Endothelial cell of umbilical vein (primary cell): ENCODE data around the gene UVSSA. TPM values are rescaled to one million over a fixed set of nuclear protein-coding genes. Genes with fewer than 3 reads are reported as not detected.
"Not testable (repeated sequence)": the region's sequence is repeated elsewhere in the genome, so short reads cannot be mapped to it uniquely, and the experiment has no call there.

Experiments used
- BruUV-seq: library from RNA; stranded (reverse); fragments of 400-500 nt; replicated peaks from 2 replicates; lab custom pipeline; 2021; lab: Mats Ljungman, UMichigan
- CTCF ChIA-PET: fragments of 300-600, 350-600 bp; sonication (Branson Sonifier 250); formaldehyde crosslinking; loops from one replicate; lab custom pipeline; 2021; ENCODE audit warnings: antibody characterized with exemption, inconsistent platforms; lab: Charles Lee
- POLR2A ChIA-PET: fragments of 300-600, 350-600 bp; sonication (Branson Sonifier 250); formaldehyde crosslinking; loops from one replicate; lab custom pipeline; 2021; ENCODE audit warnings: antibody characterized with exemption, inconsistent platforms; lab: Charles Lee
- DNase-seq: peaks from one replicate; pipeline ENCODE4 v3.0.0-alpha.2; 2011; ENCODE audit warnings: low read depth, low spot score
- FAIRE-seq: peaks from 2 replicates; lab custom pipeline; 2011; peaks lifted over from hg19 to GRCh38; lab: Jason Lieb, UNC
- H2AFZ ChIP-seq: 2 replicates; pipeline ENCODE4 v1.6.0; 2012; ENCODE audit warnings: low read depth, low read length, control low read depth, inconsistent platforms
- H3K27ac ChIP-seq: 2 replicates; pipeline ENCODE4 v1.5.1; 2011; ENCODE audit warnings: low read depth, mild to moderate bottlenecking, control low read depth, low read length, moderate library complexity; ENCODE audit not compliant: insufficient read depth
- H3K27me3 ChIP-seq, 2 experiments: 2 replicates each; pipeline versions ENCODE4 v1.6.0 to v1.6.1; 2011; ENCODE audit warnings: low read length in 2 of 2, mixed read lengths in 1 of 2; ENCODE audit not compliant: control insufficient read depth in 2 of 2, insufficient read depth in 2 of 2
- H3K36me3 ChIP-seq, 2 experiments: 2 replicates in 1 of 2; 3 replicates in 1 of 2; pipeline ENCODE4 v1.5.1; 2011; ENCODE audit warnings: low read length in 2 of 2, mild to moderate bottlenecking in 1 of 2, moderate library complexity in 1 of 2; ENCODE audit not compliant: control insufficient read depth in 2 of 2, insufficient read depth in 2 of 2; ENCODE audit errors: extremely low read depth in 1 of 2
- H3K4me1 ChIP-seq: 3 replicates; pipeline ENCODE4 v1.5.1; 2011; ENCODE audit warnings: mild to moderate bottlenecking, low read length; ENCODE audit not compliant: control insufficient read depth, insufficient read depth; ENCODE audit errors: extremely low read depth
- H3K4me2 ChIP-seq: 2 replicates; pipeline ENCODE4 v1.6.1; 2011; ENCODE audit warnings: low read length, control low read depth, mixed read lengths; ENCODE audit not compliant: insufficient read depth
- H3K4me3 ChIP-seq, 3 experiments: fragments of 200-600 bp in 1 of 3; sonication (generic), shearing (Covaris generic) in 1 of 3; replicated peaks in 1 of 3; 2 replicates each; pipeline ENCODE4 v1.5.1; 2011 to 2016; ENCODE audit warnings: control low read depth in 3 of 3, low read length in 3 of 3, mild to moderate bottlenecking in 2 of 3, inconsistent platforms in 1 of 3, low read depth in 1 of 3, moderate library complexity in 1 of 3; ENCODE audit not compliant: insufficient read depth in 1 of 3
- H3K79me2 ChIP-seq: 2 replicates; pipeline ENCODE4 v1.6.0; 2012; ENCODE audit warnings: low read length, inconsistent platforms; ENCODE audit not compliant: control insufficient read depth, insufficient read depth
- H3K9ac ChIP-seq: replicated peaks from 2 replicates; pipeline ENCODE3; 2011; ENCODE audit warnings: low read length, control low read depth; ENCODE audit not compliant: insufficient read depth; ENCODE audit errors: extremely low read depth
- H3K9me1 ChIP-seq: replicated peaks from 3 replicates; pipeline ENCODE4 v1.6.0; 2011; ENCODE audit warnings: mild to moderate bottlenecking, low read length; ENCODE audit not compliant: control insufficient read depth, insufficient read depth; ENCODE audit errors: extremely low read depth
- H3K9me3 ChIP-seq: replicated peaks from 2 replicates; pipeline ENCODE4 v1.5.1; 2012; ENCODE audit warnings: low read length, inconsistent platforms; ENCODE audit not compliant: control insufficient read depth, insufficient read depth
- H4K20me1 ChIP-seq: replicated peaks from 2 replicates; pipeline ENCODE3; 2011; ENCODE audit warnings: mild to moderate bottlenecking, low read length; ENCODE audit not compliant: control insufficient read depth, insufficient read depth; ENCODE audit errors: extremely low read depth
- CTCF ChIP-seq, 2 donors: IDR thresholded peaks; 1 replicate in 1 of 2; 2 replicates in 1 of 2; pipeline ENCODE4 v1.5.1; 2011; ENCODE audit warnings: low read length in 2 of 2, mild to moderate bottlenecking in 2 of 2, moderate library complexity in 2 of 2, control low read depth in 1 of 2, inconsistent platforms in 1 of 2, low read depth in 1 of 2; ENCODE audit not compliant: insufficient read depth in 1 of 2; ENCODE audit errors: extremely low read depth in 1 of 2
- POLR2A ChIP-seq: IDR thresholded peaks from 2 replicates; pipeline ENCODE4 v1.6.1; 2012; ENCODE audit warnings: low read depth, mild to moderate bottlenecking, control low read depth, low read length
- POLR2AphosphoS5 ChIP-seq: IDR thresholded peaks from 2 replicates; pipeline ENCODE4 v1.6.1; 2012; ENCODE audit warnings: low read depth, mild to moderate bottlenecking, control low read depth, low read length, moderate library complexity; ENCODE audit not compliant: insufficient read depth
- dilution Hi-C: fragments of 300-500 bp; cut with MboI; formaldehyde crosslinking; loops from one replicate; pipeline ENCODE4 v1.15.0; 2019; ENCODE audit warnings: low sequenced_read_pairs; ENCODE audit not compliant: extremely low pct_ligation_motif_present
- intact Hi-C: fragments of 100-400 bp; cut with micrococcal nuclease; formaldehyde crosslinking; loops from one replicate; pipeline ENCODE4 v1.10.0; 2022
- polyA plus RNA-seq, 4 experiments: library from polyadenylated mRNA; depleted of rRNA in 3 of 4; stranded (reverse) in 3 of 4; unstranded in 1 of 4; fragments of >200 nt; gene quantifications; 2 replicates each; pipeline versions ENCODE4 v1.2.1 to v1.2.3, GENCODE V29; 2011 to 2012; ENCODE audit warnings: missing spikeins in 1 of 4
- total RNA-seq: library from RNA; stranded (reverse); gene quantifications from 2 replicates; pipeline ENCODE4 v1.2.3, GENCODE V29; 2021

Gene UVSSA
- total and polyA plus RNA-seq, 2 donors (not counting 3 experiments of a cell fraction or from before 2014, with no cell fraction given): 7.1 to 14.9 TPM

GRCh38 chr4:1371176-1372165 is 24.5 kb downstream of the UVSSA start:
- Histone ChIP-seq H3K4me1 (no peaks in the 10 kb centered on the region), H3K27ac (no peak overlapping the region), H3K9ac (no peak overlapping the region), H4K20me1 (no peaks in the 10 kb centered on the region), H3K4me2 (no peak overlapping the region), H3K36me3 (no peaks in the 10 kb centered on the region), H3K9me1 (no peaks in the 10 kb centered on the region), H3K4me3 (no peak overlapping the region), H3K79me2 (no peaks in the 10 kb centered on the region), H3K27me3 (no peaks in the 10 kb centered on the region), H2AFZ (no peak overlapping the region), H3K9me3 (no peaks in the 10 kb centered on the region)
- intact Hi-C loops: no loop called here
- no peak for DNase-seq
- no peak for FAIRE-seq
- TF ChIP-seq CTCF (IDR thresholded peaks at IDR 0.05; ENCODE audit: extremely low read depth in 1 of 2, insufficient read depth in 1 of 2, low read depth in 1 of 2, low read length in 2 of 2): no peak
- TF ChIP-seq POLR2A: no peak
- TF ChIP-seq POLR2AphosphoS5: no peak
- BruUV-seq: no TSS peak
- ChIA-PET POLR2A (no interaction called here), CTCF (no interaction called here)
- dilution Hi-C loops: no loop called here

- H4K20me1 ChIP-seq, H3K36me3 ChIP-seq, POLR2A ChIA-PET, H3K4me3 ChIP-seq, H3K27ac ChIP-seq, CTCF ChIA-PET, H3K4me1 ChIP-seq, H3K9ac ChIP-seq, H3K9me1 ChIP-seq, H3K27me3 ChIP-seq, dilution Hi-C loops, H3K4me2 ChIP-seq, H3K79me2 ChIP-seq, DNase-seq, BruUV-seq, intact Hi-C loops, H2AFZ ChIP-seq, H3K9me3 ChIP-seq: not testable (repeated sequence)
- FAIRE-seq: peak; percentile 21
Measured at GRCh38 chr4:1372576-1372975, 25.6 kb downstream of the UVSSA start.
